HL-60 (cell line): ENCODE data around the gene CATSPERE.

Source experiments
- DNase-seq, 2 experiments: peaks; one replicate each; pipeline ENCODE4 v3.0.0-alpha.2; 2010 to 2020; ENCODE audit warnings: low read depth in 1 of 2, low spot score in 1 of 2
- H3K27ac ChIP-seq: fragments of 250-450 bp; sonication (Bioruptor Pico); replicated peaks from 2 replicates; pipeline ENCODE4 v1.5.1; 2020; ENCODE audit warnings: mild to moderate bottlenecking, moderate library complexity
- H3K27me3 ChIP-seq: fragments of 250-450 bp; sonication (Bioruptor Pico); 2 replicates; pipeline ENCODE4 v1.5.1; 2021; ENCODE audit warnings: mild to moderate bottlenecking, moderate library complexity; ENCODE audit not compliant: insufficient read depth, poor library complexity, severe bottlenecking
- H3K4me3 ChIP-seq: replicated peaks from 2 replicates; pipeline ENCODE4 v1.5.1; 2011; ENCODE audit warnings: mild to moderate bottlenecking, control low read depth, low read length; ENCODE audit not compliant: insufficient read depth
- GABPA ChIP-seq: IDR thresholded peaks from 2 replicates; pipeline ENCODE4 v1.6.1; 2012; ENCODE audit warnings: low read depth
- POLR2AphosphoS5 ChIP-seq: IDR thresholded peaks from 2 replicates; pipeline ENCODE4 v1.6.1; 2012; ENCODE audit warnings: low read depth
- SPI1 ChIP-seq: IDR thresholded peaks from 2 replicates; pipeline ENCODE4 v1.6.1; 2012; ENCODE audit warnings: low read depth, mild to moderate bottlenecking, borderline replicate concordance
- TF ChIP-seq, protein P1 (sequence below): IDR thresholded peaks from 2 replicates; pipeline ENCODE4 v1.6.1; 2012; ENCODE audit warnings: low read depth; ENCODE audit not compliant: insufficient replicate concordance
- TF ChIP-seq, protein P2 (sequence below): IDR thresholded peaks from one replicate; pipeline ENCODE4 v1.5.1; 2011; ENCODE audit warnings: low read length, control low read depth, inconsistent platforms; ENCODE audit not compliant: insufficient read depth

The CATSPERE gene

DNA sequence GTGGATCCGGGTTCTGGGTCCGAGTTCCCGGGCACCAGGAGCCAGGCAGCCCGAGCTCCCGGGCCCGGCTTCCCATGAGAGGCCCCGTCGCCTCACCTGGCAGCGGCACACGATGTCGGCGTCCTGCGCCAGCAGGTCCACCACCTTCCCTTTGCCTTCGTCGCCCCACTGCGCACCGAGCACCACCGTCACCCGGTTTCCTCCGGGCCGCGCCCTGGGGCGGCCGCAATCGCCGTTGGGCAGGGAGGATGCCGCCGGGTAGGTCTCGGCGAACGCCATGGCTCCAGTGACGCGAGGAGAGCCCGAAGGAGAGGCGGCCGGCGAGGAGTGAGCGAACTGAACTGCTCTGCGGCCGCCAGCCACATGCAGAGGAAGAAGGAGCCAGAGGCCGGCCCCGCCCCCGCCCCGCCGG lies 9.5 kb upstream of the CATSPERE start, which contains the start of gene ADSS2:
ADSS2 (minus strand) TSS at position 371 of the 412 bp plus-strand sequence; CDS start at position 279, 92 bp downstream.
- no peak for DNase-seq
- Histone ChIP-seq H3K27me3 (no peaks in the 10 kb centered on the region), H3K4me3 (peak within 1 kb of the TSS; percentile 73), H3K27ac (peak within 1 kb of the TSS; percentile 95)
- TF ChIP-seq, protein P1, sequence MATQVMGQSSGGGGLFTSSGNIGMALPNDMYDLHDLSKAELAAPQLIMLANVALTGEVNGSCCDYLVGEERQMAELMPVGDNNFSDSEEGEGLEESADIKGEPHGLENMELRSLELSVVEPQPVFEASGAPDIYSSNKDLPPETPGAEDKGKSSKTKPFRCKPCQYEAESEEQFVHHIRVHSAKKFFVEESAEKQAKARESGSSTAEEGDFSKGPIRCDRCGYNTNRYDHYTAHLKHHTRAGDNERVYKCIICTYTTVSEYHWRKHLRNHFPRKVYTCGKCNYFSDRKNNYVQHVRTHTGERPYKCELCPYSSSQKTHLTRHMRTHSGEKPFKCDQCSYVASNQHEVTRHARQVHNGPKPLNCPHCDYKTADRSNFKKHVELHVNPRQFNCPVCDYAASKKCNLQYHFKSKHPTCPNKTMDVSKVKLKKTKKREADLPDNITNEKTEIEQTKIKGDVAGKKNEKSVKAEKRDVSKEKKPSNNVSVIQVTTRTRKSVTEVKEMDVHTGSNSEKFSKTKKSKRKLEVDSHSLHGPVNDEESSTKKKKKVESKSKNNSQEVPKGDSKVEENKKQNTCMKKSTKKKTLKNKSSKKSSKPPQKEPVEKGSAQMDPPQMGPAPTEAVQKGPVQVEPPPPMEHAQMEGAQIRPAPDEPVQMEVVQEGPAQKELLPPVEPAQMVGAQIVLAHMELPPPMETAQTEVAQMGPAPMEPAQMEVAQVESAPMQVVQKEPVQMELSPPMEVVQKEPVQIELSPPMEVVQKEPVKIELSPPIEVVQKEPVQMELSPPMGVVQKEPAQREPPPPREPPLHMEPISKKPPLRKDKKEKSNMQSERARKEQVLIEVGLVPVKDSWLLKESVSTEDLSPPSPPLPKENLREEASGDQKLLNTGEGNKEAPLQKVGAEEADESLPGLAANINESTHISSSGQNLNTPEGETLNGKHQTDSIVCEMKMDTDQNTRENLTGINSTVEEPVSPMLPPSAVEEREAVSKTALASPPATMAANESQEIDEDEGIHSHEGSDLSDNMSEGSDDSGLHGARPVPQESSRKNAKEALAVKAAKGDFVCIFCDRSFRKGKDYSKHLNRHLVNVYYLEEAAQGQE: peak; percentile 29
- TF ChIP-seq GABPA (no peak), POLR2AphosphoS5 (peak; percentile 75; the same call in 1 of the 2 replicates)

DNA sequence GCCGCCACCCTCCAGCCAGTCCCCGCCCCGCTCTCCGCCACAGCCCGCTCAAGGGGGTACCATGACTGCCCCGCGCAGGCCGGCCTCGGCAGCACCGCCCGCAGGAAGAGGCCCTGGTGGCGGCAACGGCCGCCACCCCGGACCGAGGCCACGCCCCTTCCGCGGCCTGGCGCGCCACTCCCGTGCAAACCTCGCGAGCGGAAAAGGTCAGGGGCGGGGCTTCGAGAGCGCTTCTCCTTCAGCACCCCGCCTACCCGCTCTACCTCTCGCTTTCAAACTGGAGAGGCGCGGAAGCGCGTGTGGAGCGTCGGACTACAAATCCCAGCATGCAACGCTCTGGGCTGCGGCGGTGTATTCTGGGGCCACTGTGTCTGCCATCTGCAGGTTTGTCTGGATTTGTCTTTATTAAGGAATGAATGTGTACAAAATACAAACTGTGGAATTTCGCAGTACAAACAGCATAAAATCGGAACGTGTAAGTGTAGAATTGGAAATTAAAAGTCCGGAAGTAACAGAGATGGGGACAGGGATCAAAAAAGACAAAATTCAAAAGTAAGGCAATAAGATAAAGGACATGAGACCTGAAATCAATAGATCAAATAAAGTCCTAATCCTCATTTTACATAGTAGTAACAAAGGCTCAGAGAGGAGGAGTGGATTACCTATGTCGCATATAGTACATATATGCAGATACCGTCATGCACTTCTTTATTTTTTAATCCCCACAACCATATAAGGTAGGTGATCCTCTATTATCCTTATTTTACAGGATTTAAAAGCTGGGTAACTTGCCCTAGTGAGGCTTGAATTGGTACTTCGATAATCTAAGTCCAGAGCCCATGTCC lies 8.9 kb upstream of the CATSPERE start:
- H3K27ac ChIP-seq: peak overlapping the region; percentile 95
- TF ChIP-seq, protein P1: no peak
- TF ChIP-seq GABPA (0 out of 2 replicates have a peak, but pooled peaks have one; percentile 16), POLR2AphosphoS5 (no peak), SPI1 (peak; percentile 40; the same call in 1 of the 2 replicates)
- TF ChIP-seq, protein P2, sequence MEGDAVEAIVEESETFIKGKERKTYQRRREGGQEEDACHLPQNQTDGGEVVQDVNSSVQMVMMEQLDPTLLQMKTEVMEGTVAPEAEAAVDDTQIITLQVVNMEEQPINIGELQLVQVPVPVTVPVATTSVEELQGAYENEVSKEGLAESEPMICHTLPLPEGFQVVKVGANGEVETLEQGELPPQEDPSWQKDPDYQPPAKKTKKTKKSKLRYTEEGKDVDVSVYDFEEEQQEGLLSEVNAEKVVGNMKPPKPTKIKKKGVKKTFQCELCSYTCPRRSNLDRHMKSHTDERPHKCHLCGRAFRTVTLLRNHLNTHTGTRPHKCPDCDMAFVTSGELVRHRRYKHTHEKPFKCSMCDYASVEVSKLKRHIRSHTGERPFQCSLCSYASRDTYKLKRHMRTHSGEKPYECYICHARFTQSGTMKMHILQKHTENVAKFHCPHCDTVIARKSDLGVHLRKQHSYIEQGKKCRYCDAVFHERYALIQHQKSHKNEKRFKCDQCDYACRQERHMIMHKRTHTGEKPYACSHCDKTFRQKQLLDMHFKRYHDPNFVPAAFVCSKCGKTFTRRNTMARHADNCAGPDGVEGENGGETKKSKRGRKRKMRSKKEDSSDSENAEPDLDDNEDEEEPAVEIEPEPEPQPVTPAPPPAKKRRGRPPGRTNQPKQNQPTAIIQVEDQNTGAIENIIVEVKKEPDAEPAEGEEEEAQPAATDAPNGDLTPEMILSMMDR: no peak
- DNase-seq: peak; percentile 97 to 98
- peak overlapping the region; percentile 73 for H3K4me3 ChIP-seq
- no peaks in the 10 kb centered on the region for H3K27me3 ChIP-seq

DNA sequence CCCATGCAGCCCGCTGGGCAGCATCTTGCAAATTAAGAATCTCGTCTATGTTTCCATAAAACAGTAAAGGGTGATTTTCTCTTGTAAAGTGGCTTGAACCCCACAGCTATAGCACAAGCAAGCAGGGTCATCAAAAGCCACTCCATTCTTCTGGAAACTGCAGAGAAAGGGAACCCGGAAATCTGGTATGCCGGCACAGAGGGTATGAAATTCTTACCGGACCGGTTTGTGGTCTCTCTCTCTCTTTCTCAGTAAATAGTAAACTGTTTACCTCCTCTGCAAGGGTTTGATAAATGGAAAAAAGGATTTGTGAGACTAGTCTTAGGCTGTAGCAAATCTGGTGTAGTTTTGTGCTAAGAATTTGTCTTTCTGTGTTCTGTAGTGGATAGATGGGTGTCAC lies 6.7 kb upstream of the CATSPERE start:
- no peak overlapping the region for H3K27ac ChIP-seq
- DNase-seq: no peak
- no peak overlapping the region for H3K4me3 ChIP-seq
- no peaks in the 10 kb centered on the region for H3K27me3 ChIP-seq
- no peak for TF ChIP-seq GABPA
- TF ChIP-seq, protein P1: no peak
- TF ChIP-seq SPI1: no peak
- TF ChIP-seq POLR2AphosphoS5: no peak
- TF ChIP-seq, protein P2: no peak
